Mesenchymal stem cell (in vitro differentiated cells and primary cell): ENCODE results near the gene TRIM69.

Experiments
- DNase-seq: peaks from one replicate; pipeline ENCODE4 v3.0.0-alpha.2; 2013
- H2AFZ ChIP-seq: one replicate; pipeline ENCODE4 v1.6.1; 2013; ENCODE audit warnings: low read depth, mild to moderate bottlenecking, control low read depth, inconsistent platforms, low read length, moderate library complexity
- H2AK5ac ChIP-seq: 2 replicates; pipeline ENCODE4 v1.6.1; 2013; ENCODE audit warnings: low read length, moderate library complexity, mild to moderate bottlenecking, inconsistent platforms; ENCODE audit not compliant: severe bottlenecking
- H2BK120ac ChIP-seq: one replicate; pipeline ENCODE4 v1.6.1; 2013; ENCODE audit warnings: low read depth, mild to moderate bottlenecking, inconsistent platforms, low read length, moderate library complexity
- H2BK12ac ChIP-seq, 2 experiments: one replicate each; pipeline ENCODE4 v1.6.1; 2013; ENCODE audit warnings: inconsistent platforms in 2 of 2, low read length in 2 of 2, mild to moderate bottlenecking in 2 of 2, moderate library complexity in 2 of 2, control low read depth in 1 of 2
- H2BK15ac ChIP-seq: one replicate; pipeline ENCODE4 v1.6.1; 2013; ENCODE audit warnings: mild to moderate bottlenecking, low read depth, inconsistent platforms; ENCODE audit not compliant: poor library complexity, severe bottlenecking
- H2BK5ac ChIP-seq: 2 replicates; pipeline ENCODE4 v1.6.1; 2013; ENCODE audit warnings: low read depth, mild to moderate bottlenecking, low read length, control low read depth, inconsistent platforms; ENCODE audit not compliant: poor library complexity, severe bottlenecking
- H3K14ac ChIP-seq, 2 experiments: one replicate each; pipeline ENCODE4 v1.6.1; 2013; ENCODE audit warnings: inconsistent platforms in 2 of 2, low read length in 2 of 2, control low read depth in 1 of 2, mild to moderate bottlenecking in 1 of 2, moderate library complexity in 1 of 2
- H3K18ac ChIP-seq, 2 experiments: one replicate each; pipeline ENCODE4 v1.6.1; 2013; ENCODE audit warnings: inconsistent platforms in 2 of 2, low read length in 2 of 2, control low read depth in 1 of 2, low read depth in 1 of 2, mild to moderate bottlenecking in 1 of 2
- H3K23ac ChIP-seq, 2 experiments: one replicate each; pipeline ENCODE4 v1.6.1; 2013; ENCODE audit warnings: inconsistent platforms in 2 of 2, low read length in 2 of 2, mild to moderate bottlenecking in 2 of 2, moderate library complexity in 2 of 2, control low read depth in 1 of 2
- H3K27ac ChIP-seq: 2 replicates; pipeline ENCODE4 v1.5.1; 2013; ENCODE audit warnings: mild to moderate bottlenecking, moderate library complexity, low read length, control low read depth, inconsistent platforms; ENCODE audit not compliant: poor library complexity, severe bottlenecking
- H3K27me3 ChIP-seq, 2 experiments: 2 replicates each; pipeline versions ENCODE4 v1.6.1 to v1.7.0; 2013; ENCODE audit warnings: low read length in 2 of 2, mild to moderate bottlenecking in 2 of 2, moderate library complexity in 2 of 2, control low read depth in 1 of 2, inconsistent platforms in 1 of 2; ENCODE audit not compliant: control insufficient read depth in 1 of 2, insufficient read depth in 1 of 2
- H3K36me3 ChIP-seq, 2 experiments: 2 replicates each; pipeline versions ENCODE4 v1.6.1 to v1.7.0; 2013; ENCODE audit warnings: low read length in 2 of 2, control low read depth in 1 of 2, inconsistent platforms in 1 of 2, low read depth in 1 of 2, mild to moderate bottlenecking in 1 of 2; ENCODE audit not compliant: insufficient read depth in 2 of 2, control insufficient read depth in 1 of 2
- H3K4ac ChIP-seq, 2 experiments: one replicate each; pipeline ENCODE4 v1.6.1; 2013; ENCODE audit warnings: inconsistent platforms in 2 of 2, low read length in 2 of 2, mild to moderate bottlenecking in 2 of 2, moderate library complexity in 2 of 2, control low read depth in 1 of 2, low read depth in 1 of 2
- H3K4me1 ChIP-seq: 2 replicates; pipeline ENCODE4 v1.6.1; 2013; ENCODE audit warnings: low read depth, low read length, control low read depth; ENCODE audit not compliant: control insufficient read depth, insufficient read depth
- H3K4me2 ChIP-seq: 2 replicates; pipeline ENCODE4 v1.6.1; 2013; ENCODE audit warnings: low read length, mild to moderate bottlenecking, inconsistent platforms; ENCODE audit not compliant: poor library complexity, severe bottlenecking
- H3K4me3 ChIP-seq, 2 experiments: 2 replicates each; pipeline versions ENCODE4 v1.5.1 to v1.7.0; 2013; ENCODE audit warnings: low read length in 2 of 2, mild to moderate bottlenecking in 2 of 2, control low read depth in 1 of 2, low read depth in 1 of 2; ENCODE audit not compliant: insufficient read depth in 1 of 2
- H3K79me1 ChIP-seq: replicated peaks from 2 replicates; pipeline ENCODE4 v1.6.1; 2013; ENCODE audit warnings: mild to moderate bottlenecking, control low read depth, low read length, inconsistent platforms; ENCODE audit not compliant: poor library complexity, severe bottlenecking
- H3K9ac ChIP-seq: 2 replicates; pipeline ENCODE4 v1.7.0; 2013; ENCODE audit warnings: mild to moderate bottlenecking, low read length, moderate library complexity
- H3K9me3 ChIP-seq: 2 replicates; pipeline ENCODE4 v1.7.0; 2013; ENCODE audit warnings: mild to moderate bottlenecking, low read length; ENCODE audit not compliant: control insufficient read depth
- H4K8ac ChIP-seq: one replicate; pipeline ENCODE4 v1.6.1; 2013; ENCODE audit warnings: inconsistent platforms, mild to moderate bottlenecking, low read length, moderate library complexity
- H4K91ac ChIP-seq: one replicate; pipeline ENCODE4 v1.6.1; 2013; ENCODE audit warnings: mild to moderate bottlenecking, low read length, inconsistent platforms
- WGBS: methylation state at CpG from one replicate; pipeline ENCODE4 v1.1.7; 2013; ENCODE audit warnings: mixed read lengths; 5-methylcytosine and 5-hydroxymethylcytosine counted together

Gene TRIM69

GRCh38 chr15:44710236-44711095 is 25.9 kb upstream of the TRIM69 start:
- no peak overlapping the region for H3K14ac ChIP-seq
- H2BK5ac ChIP-seq, result peak overlapping the region; percentile 63
- H2AFZ ChIP-seq, result peak overlapping the region; percentile 78
- no peak overlapping the region for H2AK5ac ChIP-seq
- H2BK15ac ChIP-seq, result no peak overlapping the region
- 34% methylated on average over 10 of the region's 11 CpGs for WGBS
- H4K91ac ChIP-seq, result no peak overlapping the region
- H3K4me1 ChIP-seq, result peaks cover 3% of the 10 kb centered on the region
- no peak overlapping the region for H2BK12ac ChIP-seq
- H3K27me3 ChIP-seq, result no peaks in the 10 kb centered on the region
- peak overlapping the region; percentile 87 for H3K4me2 ChIP-seq
- peak overlapping the region in 1 of 2 experiments; percentile 38 for H3K18ac ChIP-seq
- no peaks in the 10 kb centered on the region for H3K9me3 ChIP-seq
- H3K4me3 ChIP-seq, result peak overlapping the region; percentile 75 to 86
- DNase-seq, result peak; percentile 78
- H3K23ac ChIP-seq, result no peak overlapping the region
- H3K4ac ChIP-seq, result peak overlapping the region; percentile 47 to 62
- peak overlapping the region; percentile 87 for H3K27ac ChIP-seq
- H3K9ac ChIP-seq, result peak overlapping the region; percentile 99
- H2BK120ac ChIP-seq, result peak overlapping the region; percentile 71
- peak overlapping the region; percentile 12 for H4K8ac ChIP-seq
- H3K36me3 ChIP-seq, result peaks cover 0 to 20% of the 10 kb centered on the region in 2 experiments
- peaks cover 6% of the 10 kb centered on the region for H3K79me1 ChIP-seq

GRCh38 chr15:44711096-44711742 is 25.1 kb upstream of the TRIM69 start, which contains the start of the genes B2M and PATL2:
B2M (plus strand) TSS chr15:44711517; CDS start chr15:44711547, 30 bp downstream.
PATL2 (minus strand) TSS chr15:44711323; CDS start chr15:44676490, 34,833 bp downstream.
- H4K8ac ChIP-seq, result peak within 1 kb of the TSS; percentile 92
- WGBS, result under 1% methylated on average over 37 of the region's 37 CpGs
- peaks cover 3% of the 10 kb centered on the region for H3K4me1 ChIP-seq

GRCh38 chr15:44711743-44712345 is 24.5 kb upstream of the TRIM69 start:
- peak overlapping the region; percentile 87 for H3K4me2 ChIP-seq
- H3K79me1 ChIP-seq, result peaks cover 12% of the 10 kb centered on the region
- peak overlapping the region; percentile 3 for H2BK5ac ChIP-seq
- no peaks in the 10 kb centered on the region for H3K9me3 ChIP-seq
- H2BK12ac ChIP-seq, result peak overlapping the region in 1 of 2 experiments; percentile 37
- peak; percentile 61 for DNase-seq
- H3K4ac ChIP-seq, result peak overlapping the region; percentile 24 to 85
- no peaks in the 10 kb centered on the region for H3K27me3 ChIP-seq
- peak overlapping the region; percentile 65 for H4K8ac ChIP-seq
- peak overlapping the region; percentile 54 for H2BK120ac ChIP-seq
- no peak overlapping the region for H2AK5ac ChIP-seq
- peak overlapping the region; percentile 64 for H3K27ac ChIP-seq
- H3K36me3 ChIP-seq, result peaks cover 7 to 34% of the 10 kb centered on the region in 2 experiments
- H3K4me1 ChIP-seq, result peaks cover 3% of the 10 kb centered on the region
- no peak overlapping the region for H2BK15ac ChIP-seq
- H3K4me3 ChIP-seq, result peak overlapping the region; percentile 79 to 86
- peak overlapping the region; percentile 81 to 98 for H3K18ac ChIP-seq
- peak overlapping the region in 1 of 2 experiments; percentile 98 for H3K14ac ChIP-seq
- WGBS, result under 1% methylated on average over 30 of the region's 46 CpGs
- peak overlapping the region; percentile 24 for H2AFZ ChIP-seq
- H3K23ac ChIP-seq, result peak overlapping the region in 1 of 2 experiments; percentile 90
- peak overlapping the region; percentile 58 for H4K91ac ChIP-seq
- peak overlapping the region; percentile 99 for H3K9ac ChIP-seq

More at GRCh38 chr15:44711096-44711742, 25.1 kb upstream of the TRIM69 start, which contains the start of the genes B2M and PATL2:
- Histone ChIP-seq H2BK15ac (peak within 1 kb of the TSS; percentile 70), H2BK120ac (peak within 1 kb of the TSS; percentile 71), H3K4me3 (peak within 1 kb of the TSS; percentile 79 to 86), H3K4me2 (peak within 1 kb of the TSS; percentile 87), H2AFZ (peak within 1 kb of the TSS; percentile 78), H2AK5ac (no peak within 1 kb of the TSS), H3K9me3 (no peaks in the 10 kb centered on the region), H3K14ac (peak within 1 kb of the TSS in 1 of 2 experiments; percentile 98), H3K18ac (peak within 1 kb of the TSS; percentile 85 to 98), H3K27me3 (no peaks in the 10 kb centered on the region), H4K91ac (peak within 1 kb of the TSS; percentile 94), H2BK12ac (peak within 1 kb of the TSS in 1 of 2 experiments; percentile 66), H3K27ac (peak within 1 kb of the TSS; percentile 87), H3K9ac (peak within 1 kb of the TSS; percentile 99), H3K23ac (peak within 1 kb of the TSS in 1 of 2 experiments; percentile 90), H3K36me3 (peaks cover 4 to 27% of the 10 kb centered on the region in 2 experiments), H3K79me1 (peaks cover 11% of the 10 kb centered on the region), H3K4ac (peak within 1 kb of the TSS; percentile 62 to 85), H2BK5ac (peak within 1 kb of the TSS; percentile 71)
- DNase-seq, result peak; percentile 98
